ENCODE measurements around the gene TMEM158.
A peak's percentile ranks its signal among the peaks of the same experiment; 100 is the strongest.

TMEM158 gene

DNA sequence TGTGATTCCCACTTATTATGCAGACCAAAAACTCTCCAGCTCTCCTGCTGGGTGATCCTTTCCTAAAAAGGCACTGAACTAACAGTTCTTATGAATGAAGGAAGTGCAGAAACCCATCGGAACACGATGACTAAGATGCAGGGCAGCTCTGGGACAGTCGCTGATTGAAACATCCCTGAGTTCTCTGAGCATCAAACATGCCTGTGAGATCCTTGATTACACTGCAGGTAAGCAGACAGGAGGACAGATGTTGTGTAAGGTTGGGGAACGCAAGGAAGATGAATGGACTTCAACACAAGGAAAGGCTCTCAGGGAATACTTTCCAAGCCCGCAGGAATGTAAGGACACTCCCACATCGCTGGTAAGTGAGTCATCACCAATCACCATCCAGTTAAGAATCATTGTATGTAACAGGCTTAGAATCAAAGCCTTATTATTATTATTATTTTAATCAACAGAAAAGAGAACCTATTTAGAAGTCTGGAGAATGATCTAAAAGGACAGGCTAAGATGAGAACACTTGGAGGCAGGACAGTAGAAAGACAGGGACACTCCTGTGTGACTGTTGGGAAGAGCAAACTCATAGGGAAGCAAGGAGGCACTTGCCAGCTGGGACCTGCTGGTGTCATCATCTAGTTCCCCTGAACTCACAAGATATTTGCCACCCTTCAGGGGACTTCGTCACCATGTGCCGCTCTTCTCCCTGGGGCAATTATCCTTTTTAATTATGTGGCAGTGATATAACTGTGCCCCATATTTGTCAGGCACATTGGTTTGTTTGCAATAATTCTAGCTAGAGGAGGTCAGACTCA is 26.0 kb downstream of the TMEM158 start:
- DNase-seq = no peak

DNA sequence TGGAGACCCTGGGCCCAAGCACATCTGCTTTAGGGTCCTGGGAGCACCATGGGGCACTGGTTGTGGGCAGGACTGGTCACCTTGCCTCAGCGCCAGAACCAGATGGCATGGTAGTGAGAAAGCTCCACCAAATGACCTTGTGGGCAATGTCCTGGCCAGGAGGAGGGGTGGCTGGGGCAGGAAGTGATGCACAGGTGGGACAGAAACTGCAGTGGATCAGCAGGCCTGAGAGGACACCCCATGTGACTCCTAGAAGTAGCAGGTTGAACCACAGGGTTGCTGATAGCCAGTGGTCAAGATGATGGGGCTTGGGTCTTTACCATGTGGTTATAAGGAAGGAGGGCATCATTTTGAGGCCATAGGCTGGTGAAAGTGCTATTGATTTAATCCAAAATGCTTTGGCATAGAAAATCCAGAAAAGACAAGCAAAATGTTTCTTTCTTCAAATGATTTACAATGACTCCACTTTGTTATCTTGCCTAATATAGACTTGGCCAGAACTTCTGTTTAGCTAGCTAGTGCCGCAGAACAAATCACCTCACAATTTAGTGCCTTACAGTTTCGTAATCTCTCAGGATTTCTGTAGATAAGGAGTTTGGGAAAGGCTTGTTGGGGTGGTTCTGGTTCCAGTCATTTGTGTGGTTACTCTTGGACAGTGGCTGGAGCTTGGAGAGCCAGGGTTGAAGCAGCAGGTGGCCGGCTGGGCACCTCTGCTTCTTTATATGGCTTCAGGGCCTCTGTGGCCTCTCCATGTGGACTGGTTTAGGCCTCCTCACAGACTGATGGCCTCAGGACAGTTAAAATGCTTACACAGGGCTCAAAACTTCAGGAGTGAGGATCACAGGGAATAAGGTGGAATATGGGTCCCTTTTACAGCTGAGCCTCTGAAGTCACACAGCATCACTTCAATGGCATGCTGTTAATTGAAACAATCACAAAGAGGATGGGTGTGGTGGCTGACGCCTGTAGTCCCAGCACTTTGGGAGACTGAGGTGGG is 27.5 kb downstream of the TMEM158 start:
- no peak for DNase-seq

GRCh38 chr3:45194791-45195190 is 31.3 kb downstream of the TMEM158 start:
- DNase-seq = no peak

GRCh38 chr3:45191924-45192417 is 34.1 kb downstream of the TMEM158 start:
- no peak for DNase-seq

GRCh38 chr3:45191424-45191823 is 34.7 kb downstream of the TMEM158 start:
- no peak for DNase-seq

DNA sequence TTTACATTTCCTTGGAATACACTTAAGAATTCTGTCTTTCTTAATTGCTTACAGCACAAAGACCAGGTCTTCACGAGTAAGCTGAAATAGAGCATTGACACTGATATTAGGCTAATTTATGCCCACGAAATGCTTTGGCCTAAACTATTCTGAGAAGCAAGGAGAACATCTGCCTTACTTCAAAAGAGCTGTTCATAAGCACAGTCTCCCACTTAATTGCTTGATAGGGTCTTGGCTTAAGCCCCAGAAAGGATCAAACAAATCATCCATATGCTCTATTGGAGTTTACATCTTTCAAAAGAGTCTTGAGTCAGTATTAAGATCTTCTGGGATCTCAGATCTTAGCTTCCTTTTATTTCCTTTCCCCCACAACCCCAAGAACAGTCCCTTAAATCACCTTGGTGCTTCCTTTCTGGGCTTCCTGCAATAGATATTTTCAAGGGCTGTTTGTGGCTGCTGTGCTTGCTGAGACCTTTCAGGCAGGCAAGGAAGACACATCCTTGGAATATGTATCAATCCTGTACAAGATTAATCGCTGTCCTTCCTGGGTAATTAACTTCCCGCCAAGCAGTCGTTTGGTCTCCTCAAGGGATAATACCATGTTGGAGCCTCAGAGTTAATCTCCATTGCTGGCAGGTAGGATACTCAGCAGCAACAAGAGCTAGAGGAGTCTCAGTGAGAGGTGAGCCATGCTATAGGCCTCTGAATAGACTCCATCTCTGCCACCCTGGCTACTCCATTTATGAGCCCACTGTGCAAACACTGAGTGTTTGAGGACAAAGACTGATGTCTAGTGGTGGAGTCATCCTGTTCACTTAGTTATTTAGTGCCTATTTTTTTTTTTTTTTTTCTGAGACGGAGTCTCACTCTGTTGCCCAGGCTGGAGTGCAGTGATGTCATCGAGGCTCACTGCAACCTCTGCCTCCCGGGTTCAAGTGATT is 37.1 kb downstream of the TMEM158 start:
- DNase-seq = peak; percentile 57

DNA sequence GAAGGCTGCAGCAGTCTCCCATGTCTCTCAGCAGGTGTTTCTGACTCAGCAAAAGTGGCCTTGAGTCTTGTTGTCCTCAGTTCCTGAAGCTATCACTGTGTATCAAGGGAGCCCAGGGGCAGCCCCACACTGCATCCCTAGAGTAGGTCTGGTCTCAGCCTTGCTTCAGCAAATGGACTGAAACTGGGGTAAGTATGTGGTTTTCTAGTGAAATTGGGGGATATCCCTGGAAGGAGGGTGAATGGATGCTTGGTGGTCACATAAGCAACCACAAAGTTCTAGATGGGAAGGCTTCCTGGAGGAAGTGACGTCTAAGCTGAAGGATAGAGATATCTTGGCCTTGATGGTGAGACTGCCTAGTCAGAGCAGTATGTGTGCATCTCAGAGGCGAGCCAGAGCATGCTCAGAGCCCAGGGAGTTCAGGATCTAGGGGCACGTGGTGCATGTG is 38.4 kb downstream of the TMEM158 start:
- DNase-seq = no peak

DNA sequence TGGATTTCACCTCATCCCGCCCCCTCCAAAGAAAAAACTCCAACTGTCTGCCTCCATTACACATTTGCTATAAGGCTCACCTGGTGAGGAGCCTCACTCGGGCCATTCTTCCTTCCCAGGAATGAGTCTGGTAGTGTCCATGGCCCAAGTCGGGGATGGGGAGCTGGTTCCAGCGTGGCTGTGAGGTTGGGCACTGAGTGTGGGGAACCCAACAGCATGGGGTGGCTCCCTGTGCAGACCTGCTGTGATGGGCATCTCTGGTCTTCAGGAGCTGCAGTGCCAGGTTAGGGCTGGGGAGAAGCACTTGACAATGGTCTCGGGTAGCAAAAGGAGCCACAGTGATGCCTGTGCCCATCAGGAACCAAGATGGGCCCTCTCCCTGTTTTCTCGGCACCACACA is 39.2 kb downstream of the TMEM158 start:
- no peak for DNase-seq

DNA sequence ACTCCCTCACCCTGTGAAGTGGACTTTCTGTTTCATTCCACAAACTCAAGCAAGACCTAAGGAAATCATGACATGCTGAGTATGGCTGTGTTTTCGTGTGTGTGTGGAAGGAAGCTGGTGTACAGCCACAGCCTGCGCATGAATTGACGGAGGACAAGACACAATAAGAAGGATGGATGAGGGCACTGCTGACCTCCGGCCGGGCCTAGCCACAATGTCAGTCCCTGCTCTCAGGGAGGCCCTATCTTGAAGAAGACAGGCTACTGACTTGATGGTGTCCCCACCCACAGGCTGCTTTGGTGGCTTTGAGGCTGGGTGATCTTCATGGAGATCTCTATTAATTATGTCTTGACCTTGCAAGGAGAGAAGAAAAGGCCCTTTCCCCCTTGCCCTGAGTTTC is 40.6 kb downstream of the TMEM158 start:
- DNase-seq = no peak

GRCh38 chr3:45185052-45185451 is 41.0 kb downstream of the TMEM158 start:
- no peak for DNase-seq

- no peak for DNase-seq
Measured at GRCh38 chr3:45183872-45184262, 42.2 kb downstream of the TMEM158 start.

GRCh38 chr3:45182915-45183871 is 42.9 kb downstream of the TMEM158 start:
- peak; percentile 44 for DNase-seq

GRCh38 chr3:45181496-45181895 is 44.6 kb downstream of the TMEM158 start:
- no peak for DNase-seq

GRCh38 chr3:45180899-45181298 is 45.2 kb downstream of the TMEM158 start:
- no peak for DNase-seq

GRCh38 chr3:45180051-45180450 is 46.0 kb downstream of the TMEM158 start:
- no peak for DNase-seq

DNA sequence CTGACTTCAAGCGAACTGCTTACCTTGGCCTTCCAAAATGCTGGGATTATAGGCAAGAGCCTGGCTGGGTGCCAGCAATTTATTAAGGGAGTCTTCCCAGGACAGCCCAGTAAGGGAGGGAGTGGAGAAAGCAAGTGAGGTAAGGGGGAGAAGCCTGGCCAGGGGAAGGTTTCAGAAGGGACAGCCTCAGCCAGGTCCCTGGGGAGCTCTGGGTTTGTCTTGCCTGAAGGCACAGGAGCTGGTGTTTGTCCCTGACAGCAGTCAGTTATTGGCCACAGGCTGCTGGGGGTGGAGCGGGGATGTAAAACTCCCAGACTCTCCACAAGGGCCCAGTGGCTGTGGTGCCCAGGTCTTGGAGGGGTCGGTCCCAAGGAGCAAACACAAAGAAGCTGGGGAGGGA is 46.9 kb downstream of the TMEM158 start:
- DNase-seq = no peak

- no peak for DNase-seq
Measured at GRCh38 chr3:45178183-45179023, 47.7 kb downstream of the TMEM158 start.

GRCh38 chr3:45176912-45177311 is 49.2 kb downstream of the TMEM158 start:
- no peak for DNase-seq
